ENCODE data around the gene UNC13D.

Gene UNC13D

DNA sequence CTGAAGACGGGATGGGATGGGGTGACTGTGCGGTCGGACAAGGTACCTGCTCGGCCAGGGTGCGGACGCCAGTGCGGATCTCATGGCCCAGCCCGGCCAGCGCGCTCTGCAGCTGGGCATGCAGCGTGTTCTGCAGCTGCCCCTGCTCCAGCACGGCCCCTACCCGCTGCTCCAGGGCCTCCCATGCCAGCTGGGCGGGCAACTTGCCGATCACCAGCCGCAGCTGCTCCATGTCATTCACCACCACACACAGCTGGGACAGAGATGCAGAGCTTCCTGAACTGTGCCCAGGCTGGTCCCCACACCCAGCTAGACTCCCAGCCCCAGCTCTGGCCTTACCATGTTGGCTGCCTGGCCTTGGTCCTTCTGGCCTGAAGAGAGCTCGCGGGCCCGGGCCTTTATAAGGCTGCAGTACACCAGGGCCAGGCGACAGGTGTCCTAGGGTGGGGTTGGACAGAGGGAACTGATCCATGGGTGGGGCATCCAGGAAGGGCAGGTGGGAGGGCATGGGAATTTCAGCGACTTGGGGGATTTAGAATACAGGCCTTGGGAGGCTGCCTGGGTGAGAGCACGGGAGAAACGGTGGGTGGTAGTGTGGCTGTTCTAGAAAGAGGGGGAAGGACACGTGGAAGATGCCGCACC is 9.8 kb downstream of the UNC13D start:
- no peaks in the 10 kb centered on the region for H3K27me3 Mint-ChIP-seq
- H3K9me3 Mint-ChIP-seq: no peaks in the 10 kb centered on the region
- peaks cover 35% of the 10 kb centered on the region for H3K4me1 Mint-ChIP-seq
- H3K27ac Mint-ChIP-seq: peak overlapping the region; percentile 76
- peaks cover 2% of the 10 kb centered on the region for H3K36me3 Mint-ChIP-seq
- no peak overlapping the region for H3K4me3 Mint-ChIP-seq

DNA sequence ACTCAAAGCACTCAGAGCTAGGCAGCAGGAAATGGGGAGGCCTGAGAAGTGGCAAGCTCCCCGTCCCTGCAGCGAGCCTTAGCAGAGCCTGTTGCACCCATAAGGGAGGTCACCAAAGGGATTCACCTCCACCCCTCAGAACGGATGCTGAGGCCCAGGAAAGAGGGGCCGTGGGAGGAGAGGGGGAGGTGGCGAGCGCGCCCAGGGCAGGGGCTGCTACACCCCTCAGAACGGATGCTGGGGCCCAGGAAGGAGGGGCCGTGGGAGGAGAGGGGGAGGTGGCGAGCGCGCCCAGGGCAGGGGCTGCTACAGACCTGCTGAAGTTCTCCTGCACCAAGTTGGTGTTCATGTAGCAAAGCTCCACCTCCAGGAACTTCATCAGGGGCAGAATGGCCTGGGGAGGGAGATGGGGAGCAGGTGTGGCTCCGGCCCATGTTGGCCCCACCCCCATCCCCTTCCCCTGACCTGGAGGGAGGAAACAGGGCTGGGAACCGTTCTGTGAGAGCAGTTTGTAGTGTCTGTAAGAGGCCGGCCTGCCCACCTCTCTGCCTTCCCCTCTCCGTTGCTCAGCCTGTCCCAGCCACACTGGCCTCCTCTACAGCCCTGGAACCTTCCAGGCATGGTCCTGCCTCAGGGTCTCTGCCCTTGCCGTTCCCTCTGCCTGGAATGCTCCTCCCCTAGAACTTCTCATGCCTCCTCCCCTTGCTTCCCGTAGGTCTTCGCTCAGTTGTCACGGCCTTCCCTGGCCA is 11.4 kb downstream of the UNC13D start:
- H3K4me3 Mint-ChIP-seq: peak overlapping the region; percentile 80
- peaks cover 2% of the 10 kb centered on the region for H3K36me3 Mint-ChIP-seq
- H3K9me3 Mint-ChIP-seq: no peaks in the 10 kb centered on the region
- H3K27me3 Mint-ChIP-seq: no peaks in the 10 kb centered on the region
- peaks cover 34% of the 10 kb centered on the region for H3K4me1 Mint-ChIP-seq
- H3K27ac Mint-ChIP-seq: peak overlapping the region; percentile 98

DNA sequence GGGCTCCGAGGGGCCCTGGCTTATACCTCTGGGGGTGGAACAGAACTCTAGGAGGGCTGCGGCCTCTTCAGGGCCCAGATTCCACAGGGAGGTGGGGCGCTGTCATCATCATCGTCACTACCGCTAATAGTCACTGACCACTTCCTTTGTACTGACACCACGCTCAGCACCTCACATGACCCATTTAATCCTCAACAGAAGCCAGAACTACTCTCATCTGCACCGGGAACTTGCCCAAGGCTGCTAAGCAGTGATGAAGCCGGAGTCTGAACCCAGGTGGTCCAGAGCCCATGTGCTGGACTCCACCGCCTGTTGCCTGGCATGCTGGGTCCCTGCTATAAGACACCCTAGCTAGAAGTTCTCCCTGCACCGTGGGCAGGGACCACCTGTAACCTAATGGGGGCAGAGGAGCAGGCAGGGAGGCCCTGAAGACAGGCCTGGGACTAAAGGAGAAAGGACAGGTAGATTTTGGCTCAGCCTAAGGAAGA is 12.0 kb downstream of the UNC13D start:
- Mint-ChIP-seq H3K9me3 (no peaks in the 10 kb centered on the region), H3K27ac (peak overlapping the region; percentile 92), H3K4me3 (peak overlapping the region; percentile 80), H3K36me3 (peaks cover 2% of the 10 kb centered on the region), H3K4me1 (peaks cover 34% of the 10 kb centered on the region), H3K27me3 (no peaks in the 10 kb centered on the region)

DNA sequence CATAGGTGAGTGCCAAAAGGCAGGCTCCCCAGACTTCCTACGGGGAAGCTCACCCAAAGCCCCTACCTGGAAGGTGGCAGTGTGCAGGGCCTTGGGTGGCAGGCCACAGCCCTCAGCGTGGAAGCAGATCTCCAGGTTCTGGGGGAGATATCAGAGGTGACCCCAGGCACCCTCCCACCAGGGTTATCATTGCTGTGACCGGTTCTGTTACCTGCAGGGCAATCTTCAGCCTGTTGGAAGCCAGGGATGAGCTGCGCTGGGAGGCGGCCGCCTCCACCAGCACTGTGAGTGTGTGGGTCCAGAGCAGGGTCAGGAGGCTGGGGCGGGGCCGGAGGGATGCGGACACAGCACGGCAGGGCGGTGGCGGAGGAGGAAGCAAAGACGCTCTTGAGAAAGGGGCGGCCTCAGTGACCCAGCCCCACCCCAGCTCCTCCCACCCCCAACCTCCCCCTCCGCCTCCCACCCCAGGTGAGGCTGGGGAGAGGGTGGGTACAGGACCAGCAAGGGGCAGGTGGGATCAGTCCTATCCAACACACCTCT is 13.1 kb downstream of the UNC13D start:
- H3K36me3 Mint-ChIP-seq: peaks cover 2% of the 10 kb centered on the region
- H3K9me3 Mint-ChIP-seq: no peaks in the 10 kb centered on the region
- peaks cover 34% of the 10 kb centered on the region for H3K4me1 Mint-ChIP-seq
- no peak overlapping the region for H3K27ac Mint-ChIP-seq
- no peaks in the 10 kb centered on the region for H3K27me3 Mint-ChIP-seq
- no peak overlapping the region for H3K4me3 Mint-ChIP-seq

DNA sequence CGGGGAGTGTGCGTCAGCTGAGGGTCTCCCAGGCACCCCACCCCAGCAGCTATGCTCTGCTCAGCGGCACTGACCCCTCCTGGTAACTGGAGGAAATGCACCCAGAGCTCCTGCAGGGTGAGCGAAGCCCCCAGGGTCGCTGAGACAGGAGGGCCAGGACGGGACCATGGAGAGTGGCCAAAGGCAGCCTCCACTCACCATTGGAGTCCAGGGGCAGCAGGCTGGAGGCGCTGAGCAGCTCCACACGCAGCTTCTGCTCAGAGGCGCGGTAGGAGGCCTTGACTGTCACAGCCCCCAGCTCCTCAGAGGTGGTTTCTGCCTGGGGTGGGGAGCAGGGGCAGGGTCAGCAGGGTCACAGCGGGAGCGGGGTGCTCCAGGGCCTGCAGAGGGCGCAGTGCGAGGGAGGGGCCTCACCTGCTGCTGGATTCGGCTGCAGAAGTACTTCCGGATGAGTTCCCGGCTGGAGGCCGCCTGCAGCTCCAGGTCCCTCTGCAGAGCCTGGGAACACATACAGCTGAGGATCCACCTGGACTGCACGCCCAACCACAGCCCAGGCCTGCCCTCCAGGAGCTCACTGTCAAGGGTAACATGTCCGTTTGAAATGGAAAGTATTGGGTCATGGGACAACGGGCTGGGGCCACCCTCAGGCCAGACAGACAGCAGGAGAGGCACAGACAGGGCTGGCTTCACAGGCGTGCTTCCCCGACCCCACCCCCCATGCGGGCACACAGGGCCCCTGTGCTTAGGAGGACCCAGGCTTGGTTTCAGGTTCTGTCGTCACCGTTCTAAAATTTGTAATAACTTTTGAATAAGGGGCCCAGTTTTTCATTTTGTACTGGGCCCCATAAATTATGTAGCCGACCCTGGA is 13.8 kb downstream of the UNC13D start:
- no peak overlapping the region for H3K27ac Mint-ChIP-seq
- peaks cover 2% of the 10 kb centered on the region for H3K36me3 Mint-ChIP-seq
- H3K9me3 Mint-ChIP-seq: no peaks in the 10 kb centered on the region
- H3K4me3 Mint-ChIP-seq: no peak overlapping the region
- peaks cover 34% of the 10 kb centered on the region for H3K4me1 Mint-ChIP-seq
- H3K27me3 Mint-ChIP-seq: no peaks in the 10 kb centered on the region

DNA sequence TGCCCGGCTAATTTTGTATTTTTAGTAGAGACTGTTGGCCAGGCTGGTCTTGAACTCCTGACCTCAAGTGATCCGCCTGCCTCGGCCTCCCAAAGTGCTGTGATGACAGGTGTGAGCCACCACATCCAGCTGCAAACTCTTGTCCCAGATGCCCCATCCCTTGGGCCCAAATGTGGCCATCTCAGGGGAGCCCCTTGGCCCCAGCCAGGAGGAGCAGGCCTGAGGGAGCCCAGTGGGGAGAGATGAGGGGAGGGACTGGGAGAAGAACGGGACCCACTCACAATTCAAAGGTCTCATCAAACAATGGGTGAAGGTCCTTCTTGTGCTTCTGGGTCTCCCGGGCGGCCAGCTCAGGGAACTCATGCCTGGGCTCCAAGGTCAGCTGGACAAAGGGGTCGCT is 14.5 kb downstream of the UNC13D start:
- Mint-ChIP-seq H3K36me3 (peaks cover 2% of the 10 kb centered on the region), H3K4me3 (no peak overlapping the region), H3K27me3 (no peaks in the 10 kb centered on the region), H3K9me3 (no peaks in the 10 kb centered on the region), H3K27ac (no peak overlapping the region), H3K4me1 (peaks cover 31% of the 10 kb centered on the region)

DNA sequence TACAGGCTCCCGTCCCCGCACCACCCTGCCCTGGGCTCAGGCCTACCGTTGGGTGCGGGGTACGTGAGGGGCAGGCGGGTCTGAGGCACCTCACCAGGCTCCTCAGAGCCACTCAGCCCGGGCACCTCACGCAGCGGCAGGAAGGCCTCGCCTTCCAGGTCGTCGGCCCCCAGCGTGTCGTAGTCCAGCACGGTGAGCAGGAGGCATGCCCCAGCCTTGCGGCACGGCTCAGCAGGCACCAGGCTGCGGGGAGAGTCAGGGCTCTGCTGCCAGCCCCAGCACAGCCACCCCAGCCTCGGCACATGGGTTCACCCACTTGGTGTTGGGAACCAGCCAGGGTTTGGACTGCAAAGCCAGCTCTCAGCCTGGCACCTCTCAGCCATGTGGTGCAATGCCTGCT is 15.5 kb downstream of the UNC13D start:
- Mint-ChIP-seq H3K9me3 (no peaks in the 10 kb centered on the region), H3K36me3 (peaks cover 2% of the 10 kb centered on the region), H3K27me3 (no peaks in the 10 kb centered on the region), H3K4me3 (no peak overlapping the region), H3K4me1 (peaks cover 21% of the 10 kb centered on the region), H3K27ac (no peak overlapping the region)

DNA sequence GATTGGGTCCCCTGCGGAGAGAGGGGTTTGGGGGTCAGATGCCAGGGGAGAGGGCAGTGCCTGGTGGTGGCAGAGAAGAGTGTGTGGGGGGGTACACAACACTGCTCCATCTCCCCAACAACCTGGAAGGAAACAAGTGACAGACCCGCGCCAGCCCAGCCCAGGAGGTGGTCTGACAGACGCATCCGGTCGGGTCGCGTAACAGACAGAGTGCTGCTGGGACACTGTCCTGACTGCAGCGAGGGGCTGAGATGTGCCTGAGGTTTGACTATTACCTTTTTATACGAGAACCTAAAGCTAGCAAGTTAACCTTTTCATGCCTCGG is 16.2 kb downstream of the UNC13D start:
- Mint-ChIP-seq H3K36me3 (peaks cover 2% of the 10 kb centered on the region), H3K4me1 (peaks cover 14% of the 10 kb centered on the region), H3K27ac (no peak overlapping the region), H3K4me3 (peak overlapping the region; percentile 51), H3K9me3 (no peaks in the 10 kb centered on the region), H3K27me3 (no peaks in the 10 kb centered on the region)

DNA sequence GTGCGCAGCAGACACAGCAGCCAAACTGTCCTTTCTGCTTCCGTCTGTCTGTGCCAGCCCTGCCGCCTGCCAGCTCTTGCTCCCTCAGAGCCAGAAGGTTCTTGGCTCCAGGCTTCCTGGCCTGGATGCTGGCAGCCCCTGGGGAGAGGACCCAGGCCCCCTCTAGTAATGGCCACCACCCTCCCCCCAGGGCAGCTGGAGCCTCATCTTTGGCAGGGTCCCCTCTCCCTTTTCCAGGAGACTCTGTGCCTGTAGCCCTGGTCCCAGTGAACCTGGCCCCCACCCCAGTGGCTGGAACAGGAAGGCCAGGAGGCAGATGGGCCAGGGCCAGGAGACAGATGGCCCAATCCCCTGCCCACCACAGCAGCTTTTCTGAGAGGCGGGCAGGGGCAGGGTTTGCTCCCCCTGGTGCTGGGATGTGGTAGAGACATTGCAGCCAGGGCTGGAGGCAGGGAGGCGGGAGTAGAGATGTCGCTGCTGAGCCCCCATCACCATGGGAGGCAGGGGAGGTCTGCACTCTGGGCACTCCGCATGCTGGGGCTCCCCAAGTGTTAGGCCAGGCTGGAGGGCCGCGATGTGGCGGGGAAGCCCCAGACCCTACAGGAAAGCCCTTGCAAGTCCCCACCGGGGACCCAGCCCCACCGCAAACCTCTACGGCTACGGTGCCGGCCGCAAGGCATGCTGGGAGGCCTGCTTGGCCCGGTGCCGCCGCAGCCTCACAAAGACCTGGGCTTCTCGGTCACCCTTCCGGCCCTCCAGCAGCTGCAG is 16.7 kb downstream of the UNC13D start:
- H3K4me3 Mint-ChIP-seq: peak overlapping the region; percentile 51
- H3K27ac Mint-ChIP-seq: no peak overlapping the region
- H3K27me3 Mint-ChIP-seq: no peaks in the 10 kb centered on the region
- H3K4me1 Mint-ChIP-seq: peaks cover 9% of the 10 kb centered on the region
- H3K36me3 Mint-ChIP-seq: peaks cover 2% of the 10 kb centered on the region
- H3K9me3 Mint-ChIP-seq: no peaks in the 10 kb centered on the region

DNA sequence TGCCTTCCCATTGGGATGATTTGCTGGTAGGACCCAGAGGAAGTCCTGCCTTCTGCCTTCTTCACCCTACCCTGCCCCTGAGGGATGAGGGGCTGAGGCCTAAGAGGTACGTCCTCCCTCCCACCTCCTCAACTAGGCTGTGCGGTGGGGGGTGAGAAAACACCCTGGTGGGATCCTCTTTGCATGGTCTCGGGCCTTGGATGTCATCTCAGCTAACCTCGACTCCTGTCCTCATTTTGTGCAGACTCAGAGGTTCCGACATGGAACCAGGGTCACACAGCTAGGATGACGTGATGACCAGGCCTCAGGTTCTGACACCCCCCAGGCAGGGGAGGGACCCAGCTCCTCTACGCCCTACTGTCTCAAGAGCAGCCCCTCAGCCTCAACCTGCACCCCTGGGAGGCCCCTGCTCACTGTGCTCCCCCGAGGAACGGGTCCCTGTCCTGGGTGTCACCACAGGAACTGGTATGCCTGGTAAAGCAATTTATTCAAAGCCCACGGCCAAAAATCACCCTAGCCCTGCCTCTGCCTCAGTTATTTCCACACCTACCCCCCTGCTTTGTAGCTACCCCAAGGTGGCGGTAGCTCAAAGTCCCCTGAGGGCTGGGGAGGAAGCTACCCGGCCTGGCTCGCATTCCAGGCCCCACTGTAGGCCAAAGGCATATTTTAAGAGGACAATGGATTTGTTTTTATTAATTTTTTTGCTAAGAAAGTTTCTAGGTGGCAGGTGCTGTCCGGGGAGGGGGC is 17.5 kb downstream of the UNC13D start:
- Mint-ChIP-seq H3K36me3 (peaks cover 2% of the 10 kb centered on the region), H3K4me1 (peaks cover 11% of the 10 kb centered on the region), H3K27ac (peak overlapping the region; percentile 86), H3K9me3 (no peaks in the 10 kb centered on the region), H3K4me3 (no peak overlapping the region), H3K27me3 (no peaks in the 10 kb centered on the region)

DNA sequence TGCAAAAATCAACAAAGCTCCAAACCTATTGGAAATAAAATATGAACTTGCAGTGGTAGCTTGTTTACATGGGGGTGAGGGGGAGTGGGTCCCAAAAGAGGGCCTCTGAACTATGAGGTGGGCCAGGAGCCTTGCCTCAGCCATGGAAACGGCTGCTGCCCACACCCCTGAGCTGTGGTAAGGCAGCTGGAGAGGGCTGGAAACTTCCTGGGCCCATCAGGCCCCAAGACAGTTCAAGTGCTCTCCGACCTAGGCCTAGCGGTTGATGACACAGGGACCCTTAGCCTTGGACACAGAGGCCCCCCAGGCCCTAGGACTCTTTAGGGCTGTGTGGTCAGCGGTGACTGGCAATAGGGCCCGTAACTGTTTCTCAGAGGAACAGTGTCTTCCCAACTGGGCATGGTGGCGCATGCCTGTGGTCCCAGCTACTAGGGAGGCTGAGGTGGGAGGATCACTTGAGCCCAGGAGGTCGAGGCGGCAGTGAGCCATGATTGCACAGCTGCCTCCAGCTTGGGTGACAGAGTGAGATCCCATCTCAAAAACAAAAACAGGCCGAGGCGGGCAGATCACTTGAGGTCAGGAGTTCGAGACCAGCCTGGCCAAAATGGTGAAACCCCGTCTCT is 18.3 kb downstream of the UNC13D start:
- Mint-ChIP-seq H3K9me3 (no peaks in the 10 kb centered on the region), H3K27ac (peak overlapping the region; percentile 75)

DNA sequence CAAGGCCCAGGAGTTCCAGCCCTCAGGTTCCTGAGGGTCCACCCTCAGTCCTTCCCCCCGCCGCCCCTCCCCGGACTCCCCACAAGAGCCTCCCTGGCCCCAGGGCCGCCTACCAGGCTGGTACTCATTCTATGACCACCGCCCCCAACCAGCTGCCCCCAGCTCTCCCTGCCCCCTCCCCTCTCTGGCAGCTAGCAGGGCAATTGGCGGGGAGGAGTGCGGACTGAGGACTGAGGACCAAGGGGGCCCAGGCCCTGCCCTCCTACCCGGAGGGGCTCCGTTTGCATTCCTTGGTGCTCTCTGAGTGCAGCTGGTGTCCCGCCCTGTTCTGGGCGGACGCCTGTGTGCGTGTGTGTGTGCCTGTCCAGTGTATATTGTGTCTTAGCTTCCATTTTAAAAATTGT is 19.1 kb downstream of the UNC13D start:
- Mint-ChIP-seq H3K9me3 (no peaks in the 10 kb centered on the region), H3K4me3 (no peak overlapping the region), H3K4me1 (peaks cover 17% of the 10 kb centered on the region), H3K36me3 (no peaks in the 10 kb centered on the region), H3K27ac (peak overlapping the region; percentile 75), H3K27me3 (no peaks in the 10 kb centered on the region)

More for the DNA sequence above, 18.3 kb downstream of the UNC13D start:
- Mint-ChIP-seq H3K4me3 (no peak overlapping the region), H3K36me3 (peaks cover 2% of the 10 kb centered on the region), H3K4me1 (peaks cover 17% of the 10 kb centered on the region), H3K27me3 (no peaks in the 10 kb centered on the region)

DNA sequence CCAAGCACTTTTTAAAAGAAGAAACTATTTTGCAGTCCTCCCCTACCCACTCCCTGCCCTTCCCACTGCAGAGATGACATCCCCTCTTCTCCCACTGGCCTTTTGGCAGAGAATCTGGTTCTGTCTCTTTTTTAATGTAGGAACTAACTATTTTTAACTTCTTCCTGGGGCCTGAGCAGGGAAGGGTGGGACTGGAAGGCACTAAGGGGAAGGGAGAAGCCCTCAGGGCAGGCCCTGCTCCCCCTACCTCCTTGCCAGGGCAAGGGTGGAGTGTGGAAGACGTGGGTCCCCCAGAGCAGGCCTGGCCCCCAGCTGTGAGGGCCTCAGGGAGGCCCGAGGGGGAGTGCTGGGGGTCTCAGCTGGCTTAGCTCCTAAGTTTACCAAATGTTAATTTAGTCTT is 19.5 kb downstream of the UNC13D start:
- no peaks in the 10 kb centered on the region for H3K9me3 Mint-ChIP-seq
- H3K4me1 Mint-ChIP-seq: peaks cover 17% of the 10 kb centered on the region
- H3K36me3 Mint-ChIP-seq: no peaks in the 10 kb centered on the region
- no peaks in the 10 kb centered on the region for H3K27me3 Mint-ChIP-seq
- H3K4me3 Mint-ChIP-seq: no peak overlapping the region
- H3K27ac Mint-ChIP-seq: no peak overlapping the region

DNA sequence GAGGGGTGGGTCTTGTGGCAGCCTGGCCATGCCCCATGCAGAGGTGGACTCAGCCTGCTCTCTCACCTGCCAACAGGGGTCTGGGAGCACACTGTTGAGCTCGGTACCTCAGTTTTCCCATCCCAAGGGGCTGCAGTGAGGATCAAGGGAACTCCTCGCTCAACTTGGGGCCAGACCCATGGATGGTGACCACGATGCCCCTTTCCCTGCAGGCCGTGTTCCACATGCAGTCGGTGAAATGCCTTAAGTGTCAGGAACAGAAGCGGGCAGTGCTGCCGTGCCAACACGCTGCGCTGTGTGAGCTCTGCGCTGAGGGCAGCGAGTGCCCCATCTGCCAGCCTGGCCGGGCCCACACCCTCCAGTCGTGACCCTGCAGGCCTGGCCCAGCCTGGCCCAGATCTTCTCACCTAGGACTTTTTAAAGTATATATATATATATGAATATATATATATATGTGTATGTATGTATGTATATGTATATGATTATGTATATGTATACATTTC is 20.1 kb downstream of the UNC13D start:
- H3K4me1 Mint-ChIP-seq: peaks cover 17% of the 10 kb centered on the region
- peaks cover 2% of the 10 kb centered on the region for H3K36me3 Mint-ChIP-seq
- no peaks in the 10 kb centered on the region for H3K9me3 Mint-ChIP-seq
- no peaks in the 10 kb centered on the region for H3K27me3 Mint-ChIP-seq
- no peak overlapping the region for H3K4me3 Mint-ChIP-seq
- peak overlapping the region; percentile 51 for H3K27ac Mint-ChIP-seq
